Measurements from ENCODE around the gene MAVS.

The MAVS gene

DNA sequence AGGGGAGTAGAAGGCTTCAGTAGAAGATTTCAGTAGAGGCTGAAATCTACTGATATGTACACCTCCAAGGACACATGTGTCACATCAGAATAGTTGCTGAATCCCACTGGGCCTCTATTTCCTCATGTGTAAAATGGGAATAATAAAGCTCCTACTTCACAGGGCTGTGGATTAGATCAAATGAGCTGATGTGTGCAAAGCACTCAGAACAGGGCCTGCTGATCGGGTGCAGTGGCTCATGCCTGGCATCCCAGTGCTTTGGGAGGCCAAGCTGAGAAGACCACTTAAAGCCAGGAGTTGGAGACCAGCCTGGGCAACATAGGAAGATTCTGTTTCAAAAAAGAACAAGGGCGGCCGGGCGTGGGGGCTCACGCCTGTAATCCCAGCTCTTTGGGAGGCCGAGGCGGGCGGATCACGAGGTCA, 34.4 kb upstream of the MAVS start:
- no peak for DNase-seq (ENCODE audit: low read depth in 1 of 2, low spot score in 1 of 2)
- TF ChIP-seq GABPA (IDR thresholded peaks at IDR 0.05; ENCODE audit: low read depth), result no peak
- no peak for TF ChIP-seq SPI1 (IDR thresholded peaks at IDR 0.05; ENCODE audit: borderline replicate concordance, low read depth)
- no peak for TF ChIP-seq POLR2AphosphoS5 (IDR thresholded peaks at IDR 0.05; ENCODE audit: low read depth)
- TF ChIP-seq CTCF (IDR thresholded peaks at IDR 0.05; ENCODE audit: insufficient read depth, low read length), result no peak
- no peak for TF ChIP-seq REST (IDR thresholded peaks at IDR 0.05; ENCODE audit: insufficient replicate concordance, low read depth)
- peak overlapping the region; percentile 44 for H3K27ac ChIP-seq (replicated peaks)
- no peak overlapping the region for H3K4me3 ChIP-seq (replicated peaks; ENCODE audit: insufficient read depth, low read length)
- no peaks in the 10 kb centered on the region for H3K27me3 ChIP-seq (ENCODE audit: insufficient read depth, poor library complexity, severe bottlenecking)

GRCh38 chr20:3812975-3813847, 33.4 kb upstream of the MAVS start:
- TF ChIP-seq REST (IDR thresholded peaks at IDR 0.05; ENCODE audit: insufficient replicate concordance, low read depth), result no peak
- TF ChIP-seq POLR2AphosphoS5 (IDR thresholded peaks at IDR 0.05; ENCODE audit: low read depth), result no peak
- TF ChIP-seq GABPA (IDR thresholded peaks at IDR 0.05; ENCODE audit: low read depth), result no peak
- TF ChIP-seq SPI1 (IDR thresholded peaks at IDR 0.05; ENCODE audit: borderline replicate concordance, low read depth), result no peak
- no peak for TF ChIP-seq CTCF (IDR thresholded peaks at IDR 0.05; ENCODE audit: insufficient read depth, low read length)
- DNase-seq (ENCODE audit: low read depth in 1 of 2, low spot score in 1 of 2), result no peak
- Histone ChIP-seq H3K27ac (replicated peaks) (no peak overlapping the region), H3K27me3 (ENCODE audit: insufficient read depth, poor library complexity, severe bottlenecking) (no peaks in the 10 kb centered on the region), H3K4me3 (replicated peaks; ENCODE audit: insufficient read depth, low read length) (no peak overlapping the region)

DNA sequence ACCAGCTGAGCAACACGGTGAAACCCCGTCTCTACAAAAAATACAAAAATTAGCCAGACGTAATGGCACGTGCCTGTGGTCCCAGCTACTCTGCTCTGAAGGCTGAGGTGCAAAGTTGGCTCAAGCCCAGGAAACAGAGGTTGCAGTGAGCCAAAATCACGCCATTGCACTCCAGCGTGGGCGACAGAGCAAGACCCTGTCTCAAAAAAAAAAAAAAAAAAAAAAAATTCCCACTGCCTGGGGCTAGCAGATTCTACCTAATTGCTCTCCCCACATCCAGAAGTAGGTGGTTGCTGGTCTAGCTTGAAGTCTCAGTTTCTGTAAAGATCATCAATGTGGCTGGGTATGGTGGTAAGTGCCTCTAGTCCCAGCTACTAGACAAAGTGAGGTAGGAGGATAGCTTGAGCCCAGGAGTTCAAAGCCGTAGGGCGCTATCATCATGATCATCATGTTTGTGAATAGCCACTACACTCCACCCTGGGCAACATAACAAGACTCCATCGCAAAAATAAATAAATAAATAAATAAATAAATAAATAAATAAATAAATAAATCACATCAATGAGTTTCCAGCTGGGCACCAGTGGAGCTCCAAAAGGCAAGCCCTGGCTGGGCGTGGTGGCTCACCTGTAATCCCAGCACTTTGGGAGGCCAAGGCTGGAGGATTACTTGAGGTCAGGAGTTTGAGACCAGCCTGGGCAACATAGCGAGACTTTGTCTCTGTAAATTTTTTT, 32.6 kb upstream of the MAVS start:
- no peak for DNase-seq (ENCODE audit: low read depth in 1 of 2, low spot score in 1 of 2)
- Histone ChIP-seq H3K27me3 (ENCODE audit: insufficient read depth, poor library complexity, severe bottlenecking) (no peaks in the 10 kb centered on the region), H3K27ac (replicated peaks) (no peak overlapping the region), H3K4me3 (replicated peaks; ENCODE audit: insufficient read depth, low read length) (no peak overlapping the region)
- TF ChIP-seq SPI1 (IDR thresholded peaks at IDR 0.05; ENCODE audit: borderline replicate concordance, low read depth), result no peak
- TF ChIP-seq POLR2AphosphoS5 (IDR thresholded peaks at IDR 0.05; ENCODE audit: low read depth), result no peak
- no peak for TF ChIP-seq REST (IDR thresholded peaks at IDR 0.05; ENCODE audit: insufficient replicate concordance, low read depth)
- no peak for TF ChIP-seq GABPA (IDR thresholded peaks at IDR 0.05; ENCODE audit: low read depth)
- TF ChIP-seq CTCF (IDR thresholded peaks at IDR 0.05; ENCODE audit: insufficient read depth, low read length), result no peak
